Measurements from ENCODE around the gene GATA2. TPM values are rescaled to one million over a fixed set of nuclear protein-coding genes. Genes with fewer than 3 reads are reported as not detected.

Gene GATA2
- total RNA-seq, 4 donors from 2014 or later: 8.1 to 24.7 (median 15.9) TPM

DNA sequence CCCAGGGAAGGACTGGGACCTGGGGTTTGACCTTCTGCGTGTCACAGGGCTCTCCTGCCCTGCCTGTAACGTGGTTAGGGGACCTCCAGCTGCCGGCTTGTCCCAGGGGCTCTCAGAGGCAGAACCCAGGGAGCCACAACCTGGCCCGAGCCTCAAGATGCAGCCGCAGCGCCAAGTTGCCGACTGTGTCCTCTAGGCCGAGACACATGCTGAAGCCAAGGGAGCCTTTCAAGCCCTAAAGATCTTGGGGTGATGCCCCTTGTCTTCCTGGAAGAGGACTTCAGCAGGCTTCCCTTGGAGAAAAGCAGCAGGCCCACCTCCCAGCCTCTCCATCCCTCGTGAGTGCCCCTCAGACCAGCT lies 33.6 kb downstream of the GATA2 start:
- H3K9me3 ChIP-seq: no peaks in the 10 kb centered on the region
- H3K27me3 ChIP-seq: peaks cover 0 to 21% of the 10 kb centered on the region in 2 donors
- 60 to 82% methylated on average over 4 to 9 of the region's 9 CpGs for WGBS, 2 donors
- DNase-seq (ENCODE audit: low spot score in 2 of 2): no peak
- no peak overlapping the region for H3K4me3 ChIP-seq
- no peak overlapping the region for H3K27ac ChIP-seq
- H3K4me1 ChIP-seq: no peaks in the 10 kb centered on the region
- TF ChIP-seq, protein P1, sequence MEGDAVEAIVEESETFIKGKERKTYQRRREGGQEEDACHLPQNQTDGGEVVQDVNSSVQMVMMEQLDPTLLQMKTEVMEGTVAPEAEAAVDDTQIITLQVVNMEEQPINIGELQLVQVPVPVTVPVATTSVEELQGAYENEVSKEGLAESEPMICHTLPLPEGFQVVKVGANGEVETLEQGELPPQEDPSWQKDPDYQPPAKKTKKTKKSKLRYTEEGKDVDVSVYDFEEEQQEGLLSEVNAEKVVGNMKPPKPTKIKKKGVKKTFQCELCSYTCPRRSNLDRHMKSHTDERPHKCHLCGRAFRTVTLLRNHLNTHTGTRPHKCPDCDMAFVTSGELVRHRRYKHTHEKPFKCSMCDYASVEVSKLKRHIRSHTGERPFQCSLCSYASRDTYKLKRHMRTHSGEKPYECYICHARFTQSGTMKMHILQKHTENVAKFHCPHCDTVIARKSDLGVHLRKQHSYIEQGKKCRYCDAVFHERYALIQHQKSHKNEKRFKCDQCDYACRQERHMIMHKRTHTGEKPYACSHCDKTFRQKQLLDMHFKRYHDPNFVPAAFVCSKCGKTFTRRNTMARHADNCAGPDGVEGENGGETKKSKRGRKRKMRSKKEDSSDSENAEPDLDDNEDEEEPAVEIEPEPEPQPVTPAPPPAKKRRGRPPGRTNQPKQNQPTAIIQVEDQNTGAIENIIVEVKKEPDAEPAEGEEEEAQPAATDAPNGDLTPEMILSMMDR (IDR thresholded peaks at IDR 0.05): no peak
- TF ChIP-seq EP300 (IDR thresholded peaks at IDR 0.05): no peak
- no peak for TF ChIP-seq POLR2A (IDR thresholded peaks at IDR 0.05)
- H3K36me3 ChIP-seq: no peaks in the 10 kb centered on the region

DNA sequence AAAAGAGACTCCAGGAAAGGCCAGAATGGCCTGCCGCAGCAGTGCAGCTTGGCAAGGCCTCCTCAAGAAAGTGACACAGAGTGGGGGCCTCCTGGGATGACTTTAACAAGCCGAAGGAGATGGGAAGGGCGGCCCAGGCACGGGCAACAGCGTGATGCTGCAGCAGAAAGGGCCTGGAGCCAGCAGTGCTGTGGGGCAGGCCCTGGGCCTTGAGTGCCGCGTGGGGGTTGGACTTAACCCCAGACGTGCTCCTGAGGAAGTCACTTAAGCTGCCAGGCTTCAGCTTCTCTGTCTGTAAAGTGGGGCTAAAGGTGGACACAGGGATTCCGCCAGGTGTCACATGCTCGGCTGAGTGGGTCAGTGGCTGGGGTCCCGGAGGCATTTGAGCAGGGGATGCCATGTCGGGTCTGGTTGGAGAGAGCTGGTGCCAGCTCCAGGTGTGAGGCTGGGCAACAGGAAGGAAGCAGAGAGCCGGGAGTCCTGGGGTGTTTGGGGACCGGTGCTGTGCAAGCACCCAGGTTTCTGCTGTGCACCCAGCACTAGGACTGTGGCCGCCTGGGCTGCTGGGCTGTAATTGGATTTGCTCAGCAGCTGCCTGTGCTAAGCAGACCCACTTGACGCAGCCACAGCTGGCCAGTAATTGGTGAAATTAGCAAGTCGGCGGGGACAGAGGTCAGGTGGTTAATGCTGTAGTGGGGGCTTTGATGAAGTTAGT lies 34.1 kb downstream of the GATA2 start:
- no peak overlapping the region for H3K4me3 ChIP-seq
- no peak for DNase-seq (ENCODE audit: low spot score in 2 of 2)
- no peak overlapping the region for H3K27ac ChIP-seq
- WGBS, 2 donors: 74 to 77% methylated on average over 18 of the region's 18 CpGs
- H3K27me3 ChIP-seq: peaks cover 0 to 17% of the 10 kb centered on the region in 2 donors
- no peak for TF ChIP-seq POLR2A (IDR thresholded peaks at IDR 0.05)
- TF ChIP-seq, protein P1 (IDR thresholded peaks at IDR 0.05): no peak
- no peak for TF ChIP-seq EP300 (IDR thresholded peaks at IDR 0.05)
- no peaks in the 10 kb centered on the region for H3K36me3 ChIP-seq
- no peaks in the 10 kb centered on the region for H3K9me3 ChIP-seq
- H3K4me1 ChIP-seq: no peaks in the 10 kb centered on the region

DNA sequence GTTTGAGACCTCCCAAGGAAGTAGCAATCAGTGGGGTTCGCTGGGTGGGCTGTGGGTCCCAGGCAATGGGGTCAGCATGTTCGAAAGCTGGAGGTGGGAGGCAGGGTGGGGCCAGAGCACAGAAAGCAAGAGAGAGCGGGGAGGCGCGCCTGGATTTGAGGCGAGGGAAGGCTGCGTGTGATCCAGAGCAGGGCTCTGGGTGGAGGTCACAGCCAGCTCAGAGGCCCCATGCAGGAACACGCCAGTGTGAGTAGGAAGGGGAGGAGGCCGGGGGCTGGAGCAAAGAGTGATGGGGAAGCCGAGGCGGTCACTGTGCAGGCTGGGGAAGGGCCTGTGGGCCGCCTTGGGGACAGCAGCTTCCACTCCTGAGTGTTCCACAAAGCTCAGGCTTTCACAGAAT lies 35.1 kb downstream of the GATA2 start:
- H3K27ac ChIP-seq: no peak overlapping the region
- TF ChIP-seq POLR2A (IDR thresholded peaks at IDR 0.05) (no peak), EP300 (IDR thresholded peaks at IDR 0.05) (no peak)
- TF ChIP-seq, protein P1 (IDR thresholded peaks at IDR 0.05): no peak
- 63 to 77% methylated on average over 12 of the region's 12 CpGs for WGBS, 2 donors
- peaks cover 0 to 18% of the 10 kb centered on the region in 2 donors for H3K27me3 ChIP-seq
- H3K9me3 ChIP-seq: no peaks in the 10 kb centered on the region
- H3K36me3 ChIP-seq: no peaks in the 10 kb centered on the region
- no peak overlapping the region for H3K4me3 ChIP-seq
- no peak for DNase-seq (ENCODE audit: low spot score in 2 of 2)
- no peaks in the 10 kb centered on the region for H3K4me1 ChIP-seq

DNA sequence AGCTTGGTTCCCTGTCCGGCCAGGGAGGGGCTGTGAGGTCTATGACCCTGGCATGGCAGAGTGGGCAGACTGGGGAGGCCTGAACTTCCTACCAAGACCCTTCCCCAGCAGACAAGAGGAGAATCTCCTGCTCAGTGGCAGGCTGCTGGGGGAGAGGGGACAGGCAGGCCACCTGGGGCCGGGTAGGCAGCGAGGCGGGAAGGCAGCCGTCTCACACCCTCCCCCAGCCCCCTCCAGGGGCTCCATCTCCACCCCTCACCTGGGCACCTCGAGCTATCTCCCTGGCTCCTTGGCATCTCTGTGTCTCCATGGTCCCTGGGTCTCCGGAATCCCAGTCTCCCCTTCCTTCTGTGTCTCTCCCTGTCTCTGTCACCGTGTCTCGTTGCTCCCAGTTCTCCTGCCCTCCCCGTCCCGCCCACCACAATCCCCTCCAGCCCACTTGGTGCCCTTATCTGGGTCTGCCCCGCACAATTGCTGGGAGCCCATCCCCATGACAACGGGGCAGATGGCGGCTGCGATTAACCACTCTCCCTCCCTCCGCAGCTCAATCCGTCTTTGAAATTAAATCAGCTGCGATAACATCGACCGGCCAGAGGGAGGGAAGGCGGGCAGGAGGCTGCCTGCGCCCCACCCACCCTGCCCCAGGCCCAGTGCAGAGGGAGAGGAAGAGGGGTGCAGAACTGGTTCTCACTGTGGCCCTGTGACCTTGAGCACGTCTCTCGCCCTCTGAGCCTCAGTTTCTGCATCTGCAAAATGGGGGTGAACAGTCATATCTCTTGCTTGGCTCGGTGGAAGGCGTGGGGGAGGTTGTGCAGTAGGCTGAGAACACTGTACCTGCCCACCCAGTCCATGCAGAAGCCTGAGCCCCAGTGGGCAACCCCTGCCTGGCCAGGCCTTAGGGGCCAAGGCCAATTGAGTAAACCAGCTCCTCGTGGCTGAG lies 36.0 kb downstream of the GATA2 start:
- Histone ChIP-seq H3K4me3 (no peak overlapping the region), H3K27me3 (peaks cover 0 to 18% of the 10 kb centered on the region in 2 donors), H3K36me3 (no peaks in the 10 kb centered on the region), H3K9me3 (no peaks in the 10 kb centered on the region), H3K27ac (no peak overlapping the region), H3K4me1 (no peaks in the 10 kb centered on the region)
- DNase-seq (ENCODE audit: low spot score in 2 of 2): no peak
- TF ChIP-seq, protein P1 (IDR thresholded peaks at IDR 0.05): no peak
- no peak for TF ChIP-seq POLR2A (IDR thresholded peaks at IDR 0.05)
- no peak for TF ChIP-seq EP300 (IDR thresholded peaks at IDR 0.05)
- WGBS, 2 donors: 44 to 52% methylated on average over 26 to 27 of the region's 27 CpGs

Data from tibial nerve (tissue), 4 donors.